Endometrium (tissue), 2 donors: ENCODE data around the gene MED22.
"Not testable (repeated sequence)": the region's sequence is repeated elsewhere in the genome, so short reads cannot be mapped to it uniquely, and the experiment has no call there.

ENCODE experiments used
- FAIRE-seq: peaks from 2 replicates; lab custom pipeline; 2012; peaks lifted over from hg19 to GRCh38; lab: Jason Lieb, UNC
- donor health status: control.
- donor health status: control.

MED22 gene

GRCh38 chr9:133334161-133334560 lies 13.8 kb downstream of the MED22 start:
- no peak for FAIRE-seq

- FAIRE-seq, result no peak
Measured at GRCh38 chr9:133333566-133333965, 14.4 kb downstream of the MED22 start.

GRCh38 chr9:133333011-133333410 lies 14.9 kb downstream of the MED22 start:
- FAIRE-seq, result no peak

DNA sequence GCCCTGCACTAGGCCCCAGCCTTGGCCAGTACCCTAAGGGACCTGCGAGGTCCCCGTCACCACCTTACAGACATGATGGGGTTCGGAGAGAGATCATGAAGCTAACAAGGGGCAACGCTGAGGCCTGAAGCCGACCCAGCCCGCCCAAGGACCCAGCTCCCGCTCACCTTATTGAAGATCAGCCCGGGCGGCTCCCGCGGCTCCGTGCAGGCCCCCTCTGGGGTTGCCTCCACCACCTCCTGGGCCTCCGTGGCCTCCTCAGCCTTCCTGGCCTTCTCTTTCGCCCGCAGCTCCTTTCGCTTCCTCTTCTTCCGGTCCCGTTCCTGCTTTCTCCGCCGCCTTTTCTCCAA lies 15.6 kb downstream of the MED22 start:
- FAIRE-seq, result no peak

- FAIRE-seq, result no peak
Measured at GRCh38 chr9:133331641-133332380, 16.1 kb downstream of the MED22 start.

DNA sequence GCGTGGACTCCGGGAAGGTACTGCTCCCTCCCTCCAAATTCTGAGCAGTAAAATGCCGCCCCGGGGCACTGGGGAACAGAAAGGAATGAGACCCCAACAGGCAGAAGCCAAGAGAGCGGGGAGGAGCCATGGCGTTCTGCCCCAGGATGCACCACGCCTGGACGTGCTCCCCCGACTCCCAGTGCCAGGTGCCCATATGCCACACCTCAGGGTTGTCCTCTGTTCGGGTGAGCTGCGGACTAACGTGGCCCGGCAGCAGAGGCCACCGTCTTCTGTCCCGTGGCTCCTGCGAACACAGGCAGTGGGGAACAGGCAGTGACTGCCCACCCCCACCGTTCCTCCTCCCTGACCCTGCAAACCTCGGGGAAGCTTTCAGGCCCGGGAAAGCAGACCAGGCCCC lies 16.7 kb downstream of the MED22 start:
- no peak for FAIRE-seq

GRCh38 chr9:133329306-133330156 lies 18.4 kb downstream of the MED22 start:
- not testable (repeated sequence) for FAIRE-seq

- no peak for FAIRE-seq
Measured at GRCh38 chr9:133327834-133328484, 20.0 kb downstream of the MED22 start.

DNA sequence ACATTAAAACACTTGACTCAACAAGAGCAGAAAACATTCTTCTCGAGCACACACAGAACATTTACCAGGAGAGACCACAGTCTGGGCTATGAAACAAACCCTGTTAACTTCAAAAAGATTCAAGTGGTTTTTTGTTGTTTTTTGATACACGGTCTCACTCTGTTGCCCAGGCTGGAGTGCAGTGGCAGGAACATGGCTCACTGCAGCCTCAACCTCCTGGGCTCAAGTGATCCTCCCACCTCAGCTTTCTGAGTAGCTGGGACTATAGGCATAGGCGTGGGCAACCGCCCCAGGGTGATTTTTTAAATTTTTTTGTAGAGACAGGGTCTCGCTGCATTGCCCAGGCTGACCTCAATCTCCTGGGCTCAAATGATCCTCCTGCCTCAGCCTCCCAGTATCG lies 20.9 kb downstream of the MED22 start:
- not testable (repeated sequence) for FAIRE-seq

GRCh38 chr9:133323991-133324703 lies 23.8 kb downstream of the MED22 start:
- FAIRE-seq, result no peak

DNA sequence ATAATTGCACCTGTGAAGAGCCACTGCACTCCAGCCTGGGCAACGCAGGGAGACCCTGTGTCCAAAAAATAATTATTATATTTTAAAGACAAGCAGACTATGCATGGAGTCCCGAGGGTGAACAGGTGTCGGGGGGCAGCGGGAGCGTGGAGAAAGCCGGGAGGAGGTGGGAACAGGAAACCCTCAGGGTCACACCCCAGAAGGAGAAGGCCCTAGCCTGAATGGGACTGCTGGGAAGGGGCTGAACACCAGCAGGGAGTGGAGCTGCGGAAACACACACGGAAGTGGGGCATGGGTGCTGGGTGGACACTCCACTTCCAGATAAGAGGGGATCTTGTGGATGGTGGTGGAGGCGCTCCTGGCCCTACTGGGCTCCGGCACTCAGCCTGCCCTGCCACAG lies 24.7 kb downstream of the MED22 start:
- FAIRE-seq, result no peak

DNA sequence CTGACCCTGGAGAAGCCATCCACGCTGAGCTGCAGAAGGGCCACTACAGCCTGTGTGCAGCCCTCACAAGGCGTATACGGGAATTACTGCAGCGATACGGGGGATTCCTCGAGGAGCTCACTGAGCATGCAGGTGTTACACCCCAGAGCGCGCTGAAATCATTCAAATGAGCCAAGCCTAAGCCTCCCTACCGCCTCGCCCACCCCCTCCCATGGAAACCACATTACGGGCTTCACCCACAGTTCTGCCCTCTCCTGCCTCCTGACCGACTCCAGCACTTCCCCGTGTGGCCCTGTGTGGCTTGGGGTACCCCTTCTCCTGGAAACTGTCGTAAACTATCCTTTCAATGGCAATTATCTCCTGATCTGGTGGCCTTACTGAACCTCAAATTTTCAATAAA lies 25.2 kb downstream of the MED22 start:
- no peak for FAIRE-seq

DNA sequence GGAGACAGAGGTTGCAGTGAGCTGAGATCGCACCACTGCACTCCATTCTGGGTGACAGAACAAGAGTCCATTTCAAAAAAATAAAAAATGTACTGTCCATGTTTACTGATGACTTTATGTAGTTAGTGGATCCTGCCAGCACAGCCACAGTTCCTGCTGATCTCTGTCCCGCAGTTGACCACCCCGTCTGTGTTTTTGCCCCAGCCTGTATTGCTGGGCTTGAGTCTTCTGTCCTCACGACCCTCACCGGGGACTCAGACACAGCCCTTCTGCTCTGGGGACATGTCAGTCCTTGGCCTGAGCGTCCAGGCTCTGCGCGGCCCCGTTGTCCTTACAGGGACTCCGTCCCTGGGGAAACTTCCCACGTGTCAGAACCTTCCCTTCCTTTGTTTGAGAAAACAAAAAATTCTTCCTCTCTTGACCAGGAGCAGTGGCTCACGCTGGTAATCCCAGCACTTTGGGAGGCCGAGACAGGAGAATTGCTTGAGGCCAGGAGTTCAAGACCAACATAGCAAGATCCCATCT lies 26.5 kb downstream of the MED22 start:
- FAIRE-seq, result no peak

DNA sequence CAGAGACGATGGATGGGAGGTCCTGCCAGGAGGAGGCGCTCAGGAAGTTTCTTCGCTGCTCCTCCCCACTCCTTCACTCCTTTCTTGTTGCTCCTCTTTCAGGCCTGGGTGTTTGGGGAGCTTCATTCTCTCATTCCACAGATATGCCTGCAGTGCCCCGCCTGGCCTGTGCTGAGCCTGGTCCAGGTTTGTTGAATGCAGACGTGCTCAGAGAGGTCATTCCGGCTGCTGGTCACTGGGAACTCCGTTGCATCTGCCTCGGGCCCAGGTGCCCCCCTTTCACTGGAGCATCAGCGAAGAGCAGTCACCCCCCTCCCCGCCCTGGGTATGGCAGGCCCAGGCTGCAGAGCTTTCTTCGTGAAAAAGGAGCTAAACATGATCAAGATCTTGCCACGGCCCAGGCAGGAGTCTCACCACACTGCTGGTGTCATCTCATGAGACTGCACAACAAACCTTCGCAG lies 27.5 kb downstream of the MED22 start:
- FAIRE-seq, result no peak

DNA sequence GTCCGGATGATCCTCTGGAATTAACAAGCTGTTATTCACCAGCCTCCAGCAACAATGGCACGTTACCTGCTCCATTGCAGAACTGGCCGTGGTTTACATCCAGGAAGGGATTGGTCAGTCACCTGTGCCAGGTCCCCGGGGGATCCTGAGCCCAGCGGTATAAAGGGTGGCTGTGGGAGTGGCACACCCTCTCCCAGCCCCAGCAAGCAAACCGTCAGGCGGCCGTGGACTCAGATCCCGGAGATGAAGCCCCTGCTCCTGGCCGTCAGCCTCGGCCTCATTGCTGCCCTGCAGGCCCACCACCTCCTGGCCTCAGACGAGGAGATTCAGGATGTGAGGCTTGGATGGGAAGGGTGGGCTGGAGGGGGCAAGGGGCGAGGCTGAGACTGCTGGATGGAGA lies 30.4 kb downstream of the MED22 start:
- not testable (repeated sequence) for FAIRE-seq

DNA sequence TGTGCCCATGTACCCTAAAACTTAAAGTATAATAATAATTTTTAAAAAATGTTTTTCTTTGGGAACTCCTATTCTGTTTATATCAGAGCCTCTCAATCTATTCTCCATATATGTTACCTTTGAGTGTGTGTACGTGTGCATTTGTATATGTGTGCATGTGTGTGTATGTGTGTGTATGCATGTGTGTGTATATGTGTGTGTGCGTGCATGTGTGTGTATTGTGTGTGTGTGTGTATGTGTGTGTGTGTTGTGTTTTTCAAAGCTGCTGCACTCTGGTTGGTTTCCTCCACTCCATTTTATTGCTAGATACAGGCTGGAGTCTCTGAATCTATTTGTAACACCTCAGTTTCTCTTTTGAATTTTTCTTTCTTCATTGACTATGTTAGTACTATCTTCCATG lies 31.9 kb downstream of the MED22 start:
- no peak for FAIRE-seq

- FAIRE-seq, result no peak
Measured at GRCh38 chr9:133309608-133310007, 38.3 kb downstream of the MED22 start.

GRCh38 chr9:133307301-133307700 lies 40.6 kb downstream of the MED22 start:
- FAIRE-seq, result no peak

- FAIRE-seq, result no peak
Measured at GRCh38 chr9:133306242-133307204, 41.4 kb downstream of the MED22 start.

- no peak for FAIRE-seq
Measured at GRCh38 chr9:133305731-133306130, 42.2 kb downstream of the MED22 start.
